HepG2 (cell line): ENCODE data around the gene SCO1. TPM values are rescaled to one million over a fixed set of nuclear protein-coding genes. Genes with fewer than 3 reads are reported as not detected.

ENCODE experiments used
- ATF1 ChIP-seq: IDR thresholded peaks from 2 replicates; pipeline ENCODE4 v1.6.1; 2016; ENCODE audit warnings: mild to moderate bottlenecking, control low read depth
- DNMT3B ChIP-seq: conservative IDR thresholded peaks from 2 replicates; pipeline ENCODE4 v1.6.1; 2016; ENCODE audit warnings: missing biosample characterization, control low read depth
- DPF2 ChIP-seq: sonication (generic); formaldehyde crosslinking; IDR thresholded peaks from 2 replicates; pipeline ENCODE4 v1.4.0; 2020; ENCODE audit warnings: mild to moderate bottlenecking, low read depth, missing genetic modification reagents, borderline replicate concordance
- ERF ChIP-seq: IDR thresholded peaks from 2 replicates; pipeline ENCODE4 v1.6.1; 2018; ENCODE audit warnings: missing biosample characterization, missing genetic modification reagents
- HDAC1 ChIP-seq: sonication (generic); formaldehyde crosslinking; IDR thresholded peaks from 2 replicates; pipeline ENCODE4 v1.5.1; 2020; ENCODE audit warnings: mild to moderate bottlenecking, missing genetic modification reagents
- KAT7 ChIP-seq: IDR thresholded peaks from 2 replicates; pipeline ENCODE4 v1.6.1; 2018; ENCODE audit warnings: borderline replicate concordance, missing compliant biosample characterization
- MED13 ChIP-seq: sonication (generic); formaldehyde crosslinking; IDR thresholded peaks from 2 replicates; pipeline ENCODE4 v1.5.0; 2020; ENCODE audit warnings: missing genetic modification reagents
- MEIS2 ChIP-seq: sonication (generic); formaldehyde crosslinking; IDR thresholded peaks from 2 replicates; pipeline ENCODE4 v1.9.0; 2021; ENCODE audit warnings: mild to moderate bottlenecking, missing genetic modification reagents
- NFE2L1 ChIP-seq: sonication (generic); formaldehyde crosslinking; IDR thresholded peaks from 2 replicates; pipeline ENCODE4 v1.4.0; 2020; ENCODE audit warnings: missing genetic modification reagents, mild to moderate bottlenecking, borderline replicate concordance
- RCOR2 ChIP-seq: IDR thresholded peaks from 2 replicates; pipeline ENCODE4 v1.6.1; 2016; ENCODE audit warnings: missing biosample characterization, missing genetic modification reagents
- SKI ChIP-seq: fragments of 450-650 bp; IDR thresholded peaks from one replicate; pipeline ENCODE4 v1.6.1; 2018; ENCODE audit warnings: mild to moderate bottlenecking; ENCODE audit not compliant: partially characterized antibody
- TBL1XR1 ChIP-seq: fragments of 150-350 bp; IDR thresholded peaks from 2 replicates; pipeline ENCODE4 v1.6.1; 2014; ENCODE audit warnings: borderline replicate concordance, low read length; ENCODE audit not compliant: partially characterized antibody
- TCF7 ChIP-seq: sonication (generic); IDR thresholded peaks from 2 replicates; pipeline ENCODE4 v1.6.1; 2016; ENCODE audit warnings: antibody characterized with exemption, low read depth
- XRCC5 ChIP-seq: fragments of 200-400 bp; formaldehyde crosslinking; optimal IDR thresholded peaks from 2 replicates; pipeline ENCODE3; 2017; ENCODE audit warnings: mild to moderate bottlenecking, low read length
- ZFY ChIP-seq: sonication (generic); formaldehyde crosslinking; IDR thresholded peaks from 2 replicates; pipeline ENCODE4 v1.4.0; 2020; ENCODE audit warnings: missing genetic modification reagents
- ZNF652 ChIP-seq: IDR thresholded peaks from 2 replicates; pipeline ENCODE4 v1.6.1; 2016; ENCODE audit warnings: low read depth, borderline replicate concordance
- ZNF670 ChIP-seq: sonication (generic); formaldehyde crosslinking; IDR thresholded peaks from 2 replicates; pipeline ENCODE4 v1.8.0; 2022; ENCODE audit warnings: mild to moderate bottlenecking, missing genetic modification reagents, borderline replicate concordance
- ZNF720 ChIP-seq: sonication (generic); formaldehyde crosslinking; IDR thresholded peaks from 2 replicates; pipeline ENCODE4 v1.4.0; 2020; ENCODE audit warnings: missing genetic modification reagents
- ZNF777 ChIP-seq: sonication (generic); formaldehyde crosslinking; IDR thresholded peaks from 2 replicates; pipeline ENCODE4 v1.4.0; 2020; ENCODE audit warnings: missing genetic modification reagents
- polyA plus RNA-seq, 8 experiments: library from polyadenylated mRNA; depleted of rRNA in 3 of 8; stranded (reverse) in 7 of 8; unstranded in 1 of 8; fragments of >200 nt; fragmentation: Illumina TruSeq in 4 of 8; extraction: Trizol in 4 of 8; gene quantifications; 2 replicates each; pipeline versions ENCODE4 v1.2.1 to v1.2.3, GENCODE V29; 2011 to 2016; ENCODE audit warnings: low read depth in 4 of 8, missing spikeins in 1 of 8, mixed read lengths in 1 of 8; ENCODE audit not compliant: insufficient read depth in 1 of 8
- total RNA-seq, 5 experiments: library from RNA; depleted of rRNA; stranded (reverse); fragments of >200 nt; fragmentation: Illumina TruSeq; extraction: Trizol; gene quantifications; 2 replicates each; pipeline ENCODE4 v1.2.3, GENCODE V29; 2016; ENCODE audit warnings: low read depth in 1 of 5
- TF ChIP-seq, protein P1 (sequence below): IDR thresholded peaks from 2 replicates; pipeline ENCODE4 v1.4.0; 2020; ENCODE audit warnings: mild to moderate bottlenecking, missing genetic modification reagents
- TF ChIP-seq, protein P2 (sequence below): sonication (generic); formaldehyde crosslinking; IDR thresholded peaks from 2 replicates; pipeline ENCODE4 v1.4.0; 2020; ENCODE audit warnings: mild to moderate bottlenecking, missing genetic modification reagents

Gene SCO1
- total and polyA plus RNA-seq, 2 of the 13 experiments (the other 11 are each of a cell fraction or from before 2014, with no cell fraction given): 11.4 to 50.3 TPM

- TF ChIP-seq ATF1 (no peak), SKI (no peak), ZNF720 (no peak), RCOR2 (no peak), DPF2 (CRISPR knock-in tag) (no peak), MEIS2 (CRISPR knock-in tag) (0 out of 2 replicates have a peak, but pooled peaks have one; percentile 69), KAT7 (CRISPR knock-in tag) (peak; percentile 77; the same call in 1 of the 2 replicates), TCF7 (no peak), TBL1XR1 (peak; percentile 39), ZNF670 (CRISPR knock-in tag) (0 out of 2 replicates have a peak, but pooled peaks have one; percentile 81), HDAC1 (CRISPR knock-in tag) (peak; percentile 95), ZNF777 (CRISPR knock-in tag) (peak; percentile 55), XRCC5 (peak; percentile 84), ZFY (CRISPR knock-in tag) (peak; percentile 96), NFE2L1 (CRISPR knock-in tag) (no peak), ZNF652 (CRISPR knock-in tag) (no peak), MED13 (CRISPR knock-in tag) (no peak; the same call in 1 of the 2 replicates), DNMT3B (CRISPR knock-in tag) (no peak), ERF (CRISPR knock-in tag) (peak; percentile 81)
- TF ChIP-seq, protein P1, sequence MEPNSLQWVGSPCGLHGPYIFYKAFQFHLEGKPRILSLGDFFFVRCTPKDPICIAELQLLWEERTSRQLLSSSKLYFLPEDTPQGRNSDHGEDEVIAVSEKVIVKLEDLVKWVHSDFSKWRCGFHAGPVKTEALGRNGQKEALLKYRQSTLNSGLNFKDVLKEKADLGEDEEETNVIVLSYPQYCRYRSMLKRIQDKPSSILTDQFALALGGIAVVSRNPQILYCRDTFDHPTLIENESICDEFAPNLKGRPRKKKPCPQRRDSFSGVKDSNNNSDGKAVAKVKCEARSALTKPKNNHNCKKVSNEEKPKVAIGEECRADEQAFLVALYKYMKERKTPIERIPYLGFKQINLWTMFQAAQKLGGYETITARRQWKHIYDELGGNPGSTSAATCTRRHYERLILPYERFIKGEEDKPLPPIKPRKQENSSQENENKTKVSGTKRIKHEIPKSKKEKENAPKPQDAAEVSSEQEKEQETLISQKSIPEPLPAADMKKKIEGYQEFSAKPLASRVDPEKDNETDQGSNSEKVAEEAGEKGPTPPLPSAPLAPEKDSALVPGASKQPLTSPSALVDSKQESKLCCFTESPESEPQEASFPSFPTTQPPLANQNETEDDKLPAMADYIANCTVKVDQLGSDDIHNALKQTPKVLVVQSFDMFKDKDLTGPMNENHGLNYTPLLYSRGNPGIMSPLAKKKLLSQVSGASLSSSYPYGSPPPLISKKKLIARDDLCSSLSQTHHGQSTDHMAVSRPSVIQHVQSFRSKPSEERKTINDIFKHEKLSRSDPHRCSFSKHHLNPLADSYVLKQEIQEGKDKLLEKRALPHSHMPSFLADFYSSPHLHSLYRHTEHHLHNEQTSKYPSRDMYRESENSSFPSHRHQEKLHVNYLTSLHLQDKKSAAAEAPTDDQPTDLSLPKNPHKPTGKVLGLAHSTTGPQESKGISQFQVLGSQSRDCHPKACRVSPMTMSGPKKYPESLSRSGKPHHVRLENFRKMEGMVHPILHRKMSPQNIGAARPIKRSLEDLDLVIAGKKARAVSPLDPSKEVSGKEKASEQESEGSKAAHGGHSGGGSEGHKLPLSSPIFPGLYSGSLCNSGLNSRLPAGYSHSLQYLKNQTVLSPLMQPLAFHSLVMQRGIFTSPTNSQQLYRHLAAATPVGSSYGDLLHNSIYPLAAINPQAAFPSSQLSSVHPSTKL (CRISPR knock-in tag): peak; percentile 55
- TF ChIP-seq, protein P2, sequence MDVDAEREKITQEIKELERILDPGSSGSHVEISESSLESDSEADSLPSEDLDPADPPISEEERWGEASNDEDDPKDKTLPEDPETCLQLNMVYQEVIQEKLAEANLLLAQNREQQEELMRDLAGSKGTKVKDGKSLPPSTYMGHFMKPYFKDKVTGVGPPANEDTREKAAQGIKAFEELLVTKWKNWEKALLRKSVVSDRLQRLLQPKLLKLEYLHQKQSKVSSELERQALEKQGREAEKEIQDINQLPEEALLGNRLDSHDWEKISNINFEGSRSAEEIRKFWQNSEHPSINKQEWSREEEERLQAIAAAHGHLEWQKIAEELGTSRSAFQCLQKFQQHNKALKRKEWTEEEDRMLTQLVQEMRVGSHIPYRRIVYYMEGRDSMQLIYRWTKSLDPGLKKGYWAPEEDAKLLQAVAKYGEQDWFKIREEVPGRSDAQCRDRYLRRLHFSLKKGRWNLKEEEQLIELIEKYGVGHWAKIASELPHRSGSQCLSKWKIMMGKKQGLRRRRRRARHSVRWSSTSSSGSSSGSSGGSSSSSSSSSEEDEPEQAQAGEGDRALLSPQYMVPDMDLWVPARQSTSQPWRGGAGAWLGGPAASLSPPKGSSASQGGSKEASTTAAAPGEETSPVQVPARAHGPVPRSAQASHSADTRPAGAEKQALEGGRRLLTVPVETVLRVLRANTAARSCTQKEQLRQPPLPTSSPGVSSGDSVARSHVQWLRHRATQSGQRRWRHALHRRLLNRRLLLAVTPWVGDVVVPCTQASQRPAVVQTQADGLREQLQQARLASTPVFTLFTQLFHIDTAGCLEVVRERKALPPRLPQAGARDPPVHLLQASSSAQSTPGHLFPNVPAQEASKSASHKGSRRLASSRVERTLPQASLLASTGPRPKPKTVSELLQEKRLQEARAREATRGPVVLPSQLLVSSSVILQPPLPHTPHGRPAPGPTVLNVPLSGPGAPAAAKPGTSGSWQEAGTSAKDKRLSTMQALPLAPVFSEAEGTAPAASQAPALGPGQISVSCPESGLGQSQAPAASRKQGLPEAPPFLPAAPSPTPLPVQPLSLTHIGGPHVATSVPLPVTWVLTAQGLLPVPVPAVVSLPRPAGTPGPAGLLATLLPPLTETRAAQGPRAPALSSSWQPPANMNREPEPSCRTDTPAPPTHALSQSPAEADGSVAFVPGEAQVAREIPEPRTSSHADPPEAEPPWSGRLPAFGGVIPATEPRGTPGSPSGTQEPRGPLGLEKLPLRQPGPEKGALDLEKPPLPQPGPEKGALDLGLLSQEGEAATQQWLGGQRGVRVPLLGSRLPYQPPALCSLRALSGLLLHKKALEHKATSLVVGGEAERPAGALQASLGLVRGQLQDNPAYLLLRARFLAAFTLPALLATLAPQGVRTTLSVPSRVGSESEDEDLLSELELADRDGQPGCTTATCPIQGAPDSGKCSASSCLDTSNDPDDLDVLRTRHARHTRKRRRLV: 0 out of 2 replicates have a peak, but pooled peaks have one; percentile 53
Measured at GRCh38 chr17:10697092-10698081, at the start of gene SCO1, which contains the start of gene ADPRM (continued).
